GM19324 (cell line): ENCODE data around the gene MTHFSD.
A peak's percentile ranks its signal among the peaks of the same experiment; 100 is the strongest.

Experiments
- ATAC-seq: cut with Tn5 transposase; IDR thresholded peaks from one replicate; pipeline ENCODE4 v1.9.1; 2021; ENCODE audit warnings: mild to moderate bottlenecking, moderate library complexity; ENCODE audit not compliant: unreplicated experiment, low FRiP score

Gene MTHFSD

DNA sequence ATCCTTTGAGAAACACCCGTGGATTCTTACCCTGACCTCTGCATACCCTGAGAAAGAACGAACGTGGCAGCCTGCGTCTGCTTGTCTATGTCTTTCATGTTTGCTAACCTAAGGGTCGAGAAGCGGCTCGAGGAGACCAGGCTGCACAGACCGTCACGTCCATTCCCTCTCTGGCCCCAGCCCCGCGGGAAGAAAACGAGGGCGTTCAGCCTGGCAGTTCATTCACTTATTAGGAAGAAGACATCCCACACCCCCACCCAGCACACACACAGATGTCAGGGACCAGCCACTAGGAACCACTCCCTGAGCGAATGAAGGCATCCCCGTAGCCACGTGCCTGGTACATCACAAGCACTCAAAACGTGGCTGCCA, 655 bp upstream of the MTHFSD start:
- ATAC-seq: no peak

DNA sequence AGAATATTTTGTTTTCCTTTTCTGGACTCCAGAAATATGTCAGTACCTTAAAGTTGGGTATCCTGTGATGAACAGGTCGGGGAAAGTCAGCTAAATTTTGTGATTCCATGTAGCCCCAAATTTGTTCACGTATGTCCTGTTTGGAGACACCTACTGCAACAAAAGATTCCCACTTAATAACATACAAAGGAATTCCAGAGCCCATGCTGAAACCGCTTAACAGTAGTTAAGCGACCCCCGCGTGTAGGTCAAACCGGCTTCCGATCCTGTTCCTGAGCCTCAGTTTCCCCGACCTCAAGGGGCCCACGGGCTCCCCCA, 477 bp downstream of the MTHFSD start:
- peak; percentile 6 for ATAC-seq

DNA sequence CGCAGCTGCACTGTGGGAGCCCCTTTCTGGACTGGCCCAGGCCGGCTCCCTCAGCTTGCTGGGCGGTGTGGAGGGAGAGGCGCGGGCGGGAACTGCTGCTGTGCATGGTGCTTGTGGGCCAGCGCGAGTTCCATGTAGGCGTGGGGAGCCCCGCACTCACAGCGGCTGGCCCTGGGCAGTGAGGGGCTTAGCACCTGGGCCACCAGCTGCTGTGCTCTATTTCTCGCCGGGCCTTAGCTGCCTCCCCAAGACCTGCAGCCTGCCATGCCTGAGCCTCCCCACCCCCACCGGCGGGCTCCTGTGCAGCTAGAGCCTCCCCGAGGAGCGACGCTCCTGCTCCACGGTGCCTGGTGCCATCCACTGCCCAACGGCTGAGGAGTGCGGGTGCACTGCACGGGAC, 1.7 kb downstream of the MTHFSD start:
- no peak for ATAC-seq

DNA sequence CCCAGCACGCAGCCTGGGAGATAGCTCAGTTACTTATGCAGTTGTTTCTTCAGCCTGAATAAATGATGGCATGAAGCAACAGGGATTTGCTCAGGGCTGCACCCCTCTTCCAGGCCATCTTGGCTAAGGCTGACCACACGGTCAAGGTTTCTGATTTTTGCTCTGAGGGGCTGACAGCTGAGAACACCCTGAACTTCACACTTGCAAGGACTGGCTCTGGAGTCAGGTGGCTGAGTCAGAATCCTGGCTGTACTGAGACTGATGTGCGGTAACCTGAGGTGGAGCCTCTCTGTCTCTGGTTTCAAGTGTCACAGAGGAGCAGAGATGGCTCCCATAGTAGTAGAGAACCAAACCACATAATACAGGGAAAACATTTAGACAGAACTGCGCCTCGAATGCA, 4.8 kb downstream of the MTHFSD start:
- no peak for ATAC-seq

DNA sequence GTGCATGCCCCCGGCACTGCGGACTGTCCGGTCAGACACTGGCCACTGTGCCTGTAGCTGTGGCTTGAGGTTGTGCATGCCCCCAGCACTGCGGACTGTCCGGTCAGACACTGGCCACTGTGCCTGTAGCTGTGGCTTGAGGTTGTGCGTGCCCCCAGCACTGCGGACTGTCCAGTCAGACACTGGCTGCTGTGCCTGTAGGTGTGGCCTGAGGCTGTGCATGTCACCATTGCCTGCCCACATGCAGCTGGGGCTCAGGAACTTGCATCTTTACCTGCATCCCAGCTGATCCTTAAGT, 5.2 kb downstream of the MTHFSD start:
- no peak for ATAC-seq

DNA sequence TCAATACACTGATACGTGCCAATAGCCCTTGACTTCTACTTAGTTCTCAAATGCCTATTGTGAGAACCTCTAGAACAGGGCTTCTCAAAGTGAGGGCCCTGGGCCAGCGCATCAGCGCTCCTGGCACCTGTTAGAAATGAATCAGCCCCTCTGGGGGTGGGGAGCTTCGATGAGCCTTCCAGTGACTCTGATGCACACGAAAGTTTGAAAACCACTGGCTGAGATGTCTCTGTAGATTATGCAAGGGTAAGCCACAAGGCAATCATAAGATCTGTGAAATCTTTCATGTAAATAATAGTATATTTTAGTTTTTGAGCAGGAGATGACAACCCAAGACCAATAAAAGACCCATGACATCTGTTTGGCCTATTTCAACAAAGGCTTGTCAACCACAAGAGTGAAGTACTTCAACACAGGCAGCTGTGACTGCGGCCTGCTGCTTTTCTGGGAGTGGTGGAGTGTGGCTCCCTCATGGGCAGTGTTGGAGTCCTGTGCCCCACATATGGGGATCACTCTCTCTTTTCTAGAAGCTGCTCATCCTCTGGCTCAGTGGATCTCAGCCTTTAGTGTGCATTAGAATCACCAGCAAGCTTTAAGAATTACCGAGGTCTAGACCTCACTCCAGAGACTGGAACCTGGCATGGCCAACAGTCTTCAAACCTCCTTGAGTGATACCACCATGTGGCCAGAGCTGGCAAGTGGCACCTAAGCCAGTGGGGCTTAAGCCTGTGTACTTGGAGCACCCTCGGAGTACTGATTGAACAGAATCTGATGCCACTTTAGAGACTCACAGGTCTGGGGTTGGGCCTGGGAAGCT, 5.8 kb downstream of the MTHFSD start:
- no peak for ATAC-seq

DNA sequence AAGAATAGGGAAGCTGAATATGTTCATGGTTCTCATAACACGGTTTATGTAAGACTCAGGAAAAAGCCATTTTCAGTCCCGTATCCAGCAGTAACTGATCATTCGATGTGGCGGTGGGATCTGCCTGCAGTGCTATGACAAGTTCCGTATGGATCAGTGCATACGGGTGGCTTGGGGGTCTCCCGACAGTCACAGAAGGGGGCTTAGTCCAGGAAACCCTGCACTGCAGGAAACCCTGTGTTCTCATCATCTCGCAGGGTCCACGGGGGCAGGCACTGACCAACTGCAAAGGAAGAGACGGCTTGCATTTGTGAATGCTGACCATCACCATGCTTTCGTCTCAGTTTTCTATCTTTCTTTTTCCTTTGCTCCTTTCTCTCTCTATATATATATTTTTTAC, 7.7 kb downstream of the MTHFSD start:
- no peak for ATAC-seq

DNA sequence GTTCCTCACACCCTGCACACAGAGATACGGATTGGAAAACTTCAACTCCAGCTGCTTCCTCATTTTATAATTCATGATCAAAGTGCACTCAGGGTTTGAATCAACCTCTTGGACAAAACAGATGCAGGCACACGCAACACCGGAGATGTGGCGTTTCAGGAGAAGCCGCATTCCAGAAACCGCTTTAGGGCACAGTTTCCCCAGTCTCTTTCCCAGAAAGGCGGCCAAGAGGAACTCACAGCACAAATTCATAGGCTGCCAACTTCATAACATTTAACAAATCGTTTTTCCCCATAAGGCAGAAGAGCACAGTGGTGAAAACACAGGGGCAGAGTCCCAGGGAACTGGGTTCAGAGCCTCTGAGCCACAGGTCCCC, 8.4 kb downstream of the MTHFSD start:
- no peak for ATAC-seq

DNA sequence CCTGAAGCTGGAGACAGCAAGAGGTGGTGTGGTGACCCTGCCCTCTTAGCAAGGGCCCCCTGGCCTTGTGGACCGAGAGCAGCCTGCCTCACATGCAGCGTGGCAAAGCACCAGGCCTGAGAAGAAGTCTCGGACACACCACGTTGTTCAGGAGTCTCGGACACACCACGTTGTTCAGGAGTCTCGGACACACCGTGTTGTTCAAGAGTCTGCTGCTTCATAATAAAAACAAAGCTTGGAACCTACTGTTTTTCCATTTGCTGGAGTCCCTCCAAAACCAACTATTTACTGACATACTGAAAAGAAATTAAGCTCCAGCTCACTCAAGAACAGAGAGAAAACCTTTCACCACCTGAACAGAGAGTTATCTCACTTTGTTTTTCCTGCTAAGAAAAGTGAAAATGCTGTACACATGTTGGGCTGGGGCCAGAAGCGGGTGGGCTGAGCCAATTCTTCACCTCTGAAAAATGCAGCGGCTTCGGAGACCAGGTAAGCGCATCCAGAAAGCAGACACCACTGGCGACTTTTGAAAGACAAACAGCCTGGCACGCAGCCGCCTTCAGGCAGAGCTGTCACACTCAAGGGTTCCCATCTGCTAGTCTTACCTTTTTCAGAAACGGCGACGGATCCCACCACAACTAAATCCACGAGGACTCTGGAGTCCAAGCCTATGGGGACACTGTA, 8.9 kb downstream of the MTHFSD start:
- ATAC-seq: no peak

DNA sequence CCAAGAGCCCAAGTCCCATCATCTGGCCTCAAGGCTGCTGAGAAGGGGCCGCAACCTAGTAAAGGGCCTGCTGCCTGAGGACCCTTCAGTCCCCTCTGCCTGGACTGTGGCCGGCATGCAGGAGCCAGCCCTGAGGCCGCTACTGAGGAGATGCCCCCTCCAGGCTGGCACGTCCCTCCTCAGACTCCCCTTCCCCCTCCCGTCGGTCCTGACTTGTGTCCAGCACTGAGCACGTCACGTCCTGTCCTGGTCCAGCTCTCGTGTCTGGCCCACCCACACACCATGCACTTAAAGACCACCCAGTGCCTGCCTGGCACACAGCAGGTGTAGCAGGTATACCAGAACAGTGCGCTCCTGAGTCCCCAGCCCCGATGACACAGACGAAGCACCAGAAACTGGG, 9.6 kb downstream of the MTHFSD start:
- ATAC-seq: no peak

DNA sequence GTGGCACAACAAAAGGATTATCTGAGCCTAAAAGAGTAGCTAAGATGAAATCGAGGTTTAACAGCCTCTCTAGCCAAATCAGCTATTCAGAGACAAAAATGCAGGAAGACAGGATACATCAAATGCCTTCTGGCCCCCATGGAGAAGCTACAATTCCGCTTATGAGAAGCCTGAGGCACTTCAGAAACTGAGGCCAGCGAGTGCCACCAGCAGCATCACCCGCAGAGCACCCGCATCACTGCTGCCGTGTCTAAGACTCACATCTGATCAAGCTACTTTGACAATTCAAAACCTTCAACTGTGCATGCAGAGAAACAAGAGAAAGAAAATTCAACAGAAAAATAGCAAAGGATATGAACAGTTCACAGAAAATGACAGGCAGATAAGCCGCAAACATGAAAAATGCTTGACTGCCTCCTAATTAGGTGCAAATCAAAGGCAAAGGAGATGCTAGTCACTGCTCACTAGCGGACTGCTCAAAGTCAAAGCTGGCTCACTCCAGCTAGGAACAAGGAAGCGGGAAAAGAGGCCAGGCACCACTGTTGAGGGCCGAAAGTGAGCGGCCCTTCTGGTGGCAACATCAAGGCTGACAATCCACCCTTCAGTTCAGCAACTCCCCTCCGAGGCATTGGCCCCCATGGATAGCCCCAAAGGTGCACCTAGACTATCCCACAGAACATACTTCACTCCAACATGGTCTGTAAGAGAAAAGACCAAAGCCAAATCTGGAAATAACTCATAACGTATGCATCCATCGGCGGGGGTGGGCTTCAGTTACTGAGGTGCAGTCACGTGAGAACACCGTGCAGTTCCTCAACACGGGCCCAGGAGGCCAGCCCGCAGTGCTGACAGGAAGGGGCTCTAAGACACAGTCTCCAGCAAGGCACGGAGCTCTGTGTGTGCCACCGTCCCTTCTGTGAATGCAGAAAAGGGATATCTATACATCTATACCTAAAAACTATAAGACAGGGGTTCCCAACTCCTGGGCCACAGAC, 12.0 kb downstream of the MTHFSD start:
- no peak for ATAC-seq

DNA sequence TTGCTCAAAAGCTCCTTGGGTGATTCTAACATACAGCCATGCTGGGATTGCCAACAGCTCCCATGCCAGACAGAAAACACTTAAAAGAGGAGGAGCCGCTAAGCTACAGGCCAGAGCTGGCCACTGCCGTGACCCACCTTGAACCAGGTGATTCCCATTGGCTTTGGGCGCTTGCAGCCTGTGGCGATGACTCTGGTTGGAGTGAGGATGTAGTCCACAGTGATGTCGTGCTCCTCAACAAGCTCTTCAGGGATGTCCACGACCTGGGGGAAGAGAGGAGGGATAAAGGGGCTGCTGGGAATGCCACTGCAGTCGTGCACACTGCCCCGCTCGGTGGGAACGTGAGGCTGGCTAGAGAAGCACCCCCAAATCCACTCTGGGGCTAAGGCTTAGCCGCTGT, 13.5 kb downstream of the MTHFSD start:
- ATAC-seq: no peak

DNA sequence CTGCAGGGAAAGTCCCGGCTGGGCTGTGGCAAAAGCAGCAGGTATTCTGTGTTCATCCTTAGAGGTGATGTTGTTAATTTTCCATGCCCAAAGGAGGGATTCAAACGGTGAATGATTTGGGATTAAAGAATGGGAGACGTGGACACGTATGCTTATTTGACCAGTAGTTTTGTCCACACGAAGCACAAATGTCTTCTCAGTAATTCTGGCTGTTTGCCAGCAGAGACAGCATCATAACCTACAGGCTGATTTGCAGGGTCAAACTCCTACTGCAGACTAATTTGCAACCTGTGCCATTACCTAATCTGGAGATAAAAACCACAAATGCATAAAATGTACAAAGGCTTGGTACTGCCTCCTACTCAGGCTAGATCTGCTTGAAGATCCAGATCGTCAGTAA, 14.1 kb downstream of the MTHFSD start:
- ATAC-seq: no peak

DNA sequence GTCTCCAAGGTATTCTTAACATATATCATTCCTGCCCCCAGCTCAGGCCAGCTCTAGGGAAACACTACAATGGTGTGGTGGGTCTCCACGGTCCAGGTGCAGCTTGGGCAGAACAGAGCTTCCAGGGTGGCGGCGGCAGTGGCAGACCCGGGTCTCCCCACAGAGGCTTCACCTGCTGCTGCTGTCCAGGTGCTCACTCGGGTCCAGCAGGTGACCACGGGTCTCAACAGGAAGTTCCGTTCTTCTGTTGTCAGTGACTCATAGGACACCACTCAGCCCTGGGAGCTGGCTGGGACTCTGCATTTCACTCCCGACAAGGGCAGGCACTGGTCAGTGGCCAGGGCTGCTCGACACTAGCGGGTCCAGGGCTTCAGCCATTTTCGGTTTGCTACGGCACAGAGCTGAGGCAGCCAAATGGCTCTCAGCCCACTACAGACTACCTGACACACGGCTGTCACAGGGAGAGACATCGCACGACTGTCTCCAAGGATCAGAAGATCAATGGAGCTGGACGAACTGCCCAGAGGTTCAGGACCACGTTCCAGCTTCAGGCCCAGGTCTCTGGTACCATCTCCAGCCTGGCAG, 16.7 kb downstream of the MTHFSD start:
- no peak for ATAC-seq

DNA sequence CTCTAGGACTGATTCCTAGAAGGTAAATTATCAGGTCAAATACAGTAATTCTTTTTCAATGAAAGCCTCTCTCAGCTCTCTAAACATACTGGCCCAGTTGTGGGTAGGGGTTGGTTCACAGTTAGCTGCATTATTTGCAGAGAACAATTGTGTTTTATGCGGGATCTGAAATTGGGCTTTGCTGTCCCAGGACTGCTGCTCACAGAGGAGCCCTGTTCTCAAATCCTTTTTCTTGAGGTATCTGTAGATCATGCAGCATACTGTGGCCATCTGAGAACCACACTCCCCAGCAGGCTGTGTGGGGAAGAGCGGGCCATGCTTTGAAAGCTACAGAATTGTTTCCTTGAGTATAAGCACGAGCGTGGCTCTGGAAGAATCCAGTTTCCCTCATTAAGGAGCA, 17.5 kb downstream of the MTHFSD start:
- ATAC-seq: no peak

DNA sequence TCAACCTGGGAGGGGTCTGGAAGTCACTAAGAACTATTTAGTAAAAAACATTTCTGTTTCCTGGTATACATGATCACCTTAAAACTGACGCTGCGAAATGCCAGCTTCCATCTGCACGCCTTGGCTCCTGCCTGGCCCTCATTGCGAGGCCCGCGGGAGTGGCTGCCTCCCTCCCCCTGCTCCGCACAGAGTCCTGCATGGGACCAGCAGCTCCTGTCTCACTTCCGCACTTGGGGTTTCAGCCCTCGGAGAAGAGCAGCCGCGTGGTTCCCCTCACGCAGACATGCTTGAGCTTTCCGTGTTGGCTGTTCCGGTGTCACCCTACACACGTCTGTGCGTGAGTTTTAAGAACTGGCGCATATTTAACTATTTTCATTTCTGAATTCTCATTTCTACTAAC, 18.4 kb downstream of the MTHFSD start:
- no peak for ATAC-seq

DNA sequence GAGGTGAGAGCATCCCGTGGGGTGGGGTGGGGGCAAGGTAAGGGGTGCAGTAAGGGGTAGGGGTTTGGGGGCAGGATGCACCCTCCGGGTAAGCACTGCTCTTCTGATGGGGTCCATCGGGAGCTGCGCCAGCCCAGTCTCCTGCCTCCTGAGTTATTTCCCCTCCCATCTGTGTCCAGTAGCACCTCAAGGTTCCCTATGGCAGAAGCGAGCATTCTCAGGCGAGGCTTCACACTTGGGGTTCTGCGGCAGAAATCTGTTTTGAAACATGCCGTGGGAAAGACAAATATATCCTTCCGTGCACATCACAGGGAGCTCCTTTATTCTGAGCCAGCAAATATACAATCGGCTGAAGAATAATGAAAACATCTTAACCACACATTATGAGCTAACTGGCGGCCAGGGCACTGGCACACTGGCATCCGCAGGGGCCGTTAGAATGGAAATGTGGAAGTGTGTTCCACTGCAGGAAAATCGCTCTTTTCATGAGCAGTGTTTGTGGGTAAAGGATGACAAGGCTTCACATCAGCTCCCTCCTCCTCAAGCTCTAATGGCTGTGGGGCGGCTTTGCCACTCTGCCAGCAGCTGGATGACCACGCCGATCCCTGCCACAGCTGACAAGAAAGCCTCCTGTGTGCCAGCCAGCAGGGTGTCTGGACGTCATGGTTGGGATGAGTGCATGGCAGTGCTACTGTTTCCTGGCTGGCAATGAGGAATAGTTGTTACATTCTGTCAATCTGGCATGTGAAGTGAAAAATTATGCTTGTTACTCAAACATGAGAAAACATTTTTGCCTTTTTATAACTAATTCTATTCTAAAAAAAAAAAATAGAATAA, 20.0 kb downstream of the MTHFSD start:
- no peak for ATAC-seq

DNA sequence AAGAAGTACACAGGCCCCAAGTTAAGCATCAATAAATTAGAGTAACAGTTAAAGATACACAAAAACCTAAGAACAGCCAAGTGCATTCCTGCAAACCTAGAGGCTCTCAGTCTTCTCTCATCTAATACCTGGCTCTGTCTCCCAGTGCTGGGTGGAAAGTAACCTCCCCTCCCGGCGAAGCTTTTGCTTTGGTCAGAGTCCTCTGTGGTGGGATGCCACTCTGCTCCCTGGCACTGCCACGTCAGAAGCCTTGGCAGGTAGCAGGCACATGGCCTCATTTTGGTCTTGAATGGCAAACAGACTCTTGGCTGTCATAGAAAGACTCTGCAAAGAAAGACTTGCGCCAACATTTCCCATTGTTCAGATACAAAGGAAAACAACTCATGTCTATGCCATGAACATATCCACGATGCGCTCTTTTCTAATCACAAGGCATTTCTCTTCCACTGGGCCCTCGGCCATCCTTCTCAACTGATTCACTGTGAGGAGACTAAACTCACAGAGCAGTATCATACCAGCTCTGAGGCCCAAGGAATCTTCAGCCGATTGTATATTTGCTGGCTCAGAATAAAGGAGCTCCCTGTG, 21.2 kb downstream of the MTHFSD start:
- no peak for ATAC-seq

DNA sequence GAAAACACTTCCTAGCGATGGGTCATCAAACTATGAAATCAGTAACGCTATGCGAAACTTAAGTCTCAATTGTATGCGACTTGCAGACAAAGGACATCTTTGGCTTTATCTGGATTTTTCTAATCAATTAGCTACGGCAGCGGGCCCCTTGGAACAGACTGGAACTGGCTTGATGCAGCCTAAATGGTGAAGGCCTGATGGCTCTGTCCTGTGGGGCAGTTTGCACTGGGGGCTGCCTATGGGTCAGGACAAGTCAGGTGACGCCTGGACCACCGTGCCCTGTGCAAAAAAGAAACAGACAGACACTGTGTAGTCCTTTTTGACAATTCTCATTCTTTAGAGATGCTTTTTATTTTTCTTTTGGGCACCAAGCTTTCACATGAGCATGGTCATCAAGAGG, 22.0 kb downstream of the MTHFSD start:
- ATAC-seq: no peak

DNA sequence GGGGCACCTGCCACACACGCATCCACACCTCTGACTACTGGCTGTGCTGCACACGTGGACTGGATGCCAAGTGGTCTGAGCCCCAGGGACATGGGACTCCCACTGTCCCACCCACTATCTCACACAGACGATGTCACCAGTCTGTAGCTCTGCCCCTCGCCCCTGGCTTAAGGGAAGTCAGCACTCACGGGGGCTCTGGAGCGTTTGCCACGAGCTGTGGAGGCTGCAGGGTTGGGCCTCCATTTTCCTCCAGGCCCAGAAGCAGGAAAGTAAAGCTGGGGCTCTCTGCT, 22.6 kb downstream of the MTHFSD start:
- ATAC-seq: no peak
